ENCODE measurements around the gene MBLAC2.
A peak's percentile ranks its signal among the peaks of the same experiment; 100 is the strongest.

MBLAC2 gene

DNA sequence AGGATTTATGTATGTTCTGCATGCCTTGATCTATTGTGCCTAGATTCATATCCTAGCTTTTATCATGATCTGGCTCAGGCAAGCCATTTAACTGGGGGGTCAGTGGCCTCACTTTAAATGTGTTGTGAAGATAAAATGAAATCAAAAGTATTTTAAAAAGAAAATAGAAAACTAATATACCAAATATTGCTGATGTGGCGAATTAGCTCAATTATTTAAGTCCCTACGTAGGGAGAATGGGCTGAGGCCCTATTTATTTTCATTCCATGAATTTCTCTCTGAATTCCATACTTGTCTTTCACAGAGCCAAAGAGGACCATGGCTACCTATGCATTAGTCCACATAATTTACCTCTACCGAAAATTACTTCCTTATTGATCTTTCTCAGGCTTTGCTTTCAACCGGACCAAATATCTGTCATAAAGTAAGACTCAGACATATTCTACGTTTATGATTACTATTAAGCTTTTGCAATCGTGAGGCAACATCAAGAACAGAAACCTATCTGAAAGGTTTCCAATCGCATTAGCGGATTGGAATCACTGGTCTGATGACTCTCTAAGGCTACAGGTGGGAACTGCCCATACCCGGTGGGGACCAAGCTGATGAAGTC is 1.7 kb downstream of the MBLAC2 start:
- no peak for DNase-seq (ENCODE audit: low read depth in 1 of 2, low spot score in 1 of 2)

DNA sequence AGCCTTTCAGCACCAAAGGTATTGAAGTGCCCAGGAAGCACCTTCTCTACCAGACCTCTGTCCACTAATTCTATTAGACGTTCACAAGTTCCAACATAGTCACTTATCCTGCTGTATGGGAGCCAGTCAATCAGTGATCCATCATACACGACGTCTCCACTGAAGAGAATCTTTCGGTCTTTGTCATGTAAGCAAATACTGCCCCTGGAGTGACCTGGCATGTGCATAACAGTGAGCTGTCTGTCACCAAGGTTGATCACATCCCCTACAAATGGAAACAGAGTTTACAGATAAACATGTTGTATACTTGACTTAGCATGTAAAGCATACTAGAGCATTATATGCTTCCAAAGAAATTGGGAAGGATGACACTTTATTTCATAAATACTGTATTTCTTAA is 13.3 kb downstream of the MBLAC2 start:
- no peak for DNase-seq (ENCODE audit: low read depth in 1 of 2, low spot score in 1 of 2)

DNA sequence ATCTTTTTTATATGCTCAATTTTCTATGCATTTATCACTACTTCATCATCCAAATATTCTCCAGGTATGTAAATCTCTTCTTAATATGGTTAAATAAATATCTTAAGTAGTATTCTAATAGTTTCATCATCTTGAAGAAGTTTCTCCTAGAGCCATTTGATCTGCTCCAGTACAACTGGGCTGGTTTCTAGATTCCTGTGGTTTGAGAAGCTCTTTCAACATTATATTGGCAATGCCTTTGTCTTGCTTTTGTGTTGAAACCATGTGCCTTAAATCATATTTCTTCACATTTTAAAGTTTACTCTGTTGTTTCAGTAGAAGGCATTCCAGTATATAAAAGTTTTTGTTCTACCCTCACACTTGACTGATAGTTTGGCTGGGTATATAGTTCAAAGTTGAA is 27.6 kb downstream of the MBLAC2 start:
- DNase-seq (ENCODE audit: low read depth in 1 of 2, low spot score in 1 of 2): no peak

DNA sequence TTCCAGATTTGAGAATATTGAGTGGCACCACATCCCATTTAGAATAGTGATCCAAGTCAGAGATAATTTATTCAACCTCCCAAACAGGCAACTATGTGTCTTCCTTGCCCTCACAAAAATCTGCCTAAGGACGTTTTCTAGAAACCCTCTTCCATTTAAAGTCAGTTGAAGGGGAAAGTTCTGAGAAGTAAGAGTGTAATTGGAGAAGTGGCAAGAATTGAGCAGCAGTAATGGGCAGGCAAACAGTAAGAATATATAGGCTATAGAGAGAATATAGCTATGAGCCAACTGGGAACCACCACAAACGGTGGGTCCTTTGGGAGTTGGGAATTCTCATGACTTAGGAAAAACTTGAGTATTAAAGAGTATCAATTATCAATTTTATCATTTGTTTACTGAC is 33.9 kb downstream of the MBLAC2 start:
- DNase-seq (ENCODE audit: low read depth in 1 of 2, low spot score in 1 of 2): no peak

DNA sequence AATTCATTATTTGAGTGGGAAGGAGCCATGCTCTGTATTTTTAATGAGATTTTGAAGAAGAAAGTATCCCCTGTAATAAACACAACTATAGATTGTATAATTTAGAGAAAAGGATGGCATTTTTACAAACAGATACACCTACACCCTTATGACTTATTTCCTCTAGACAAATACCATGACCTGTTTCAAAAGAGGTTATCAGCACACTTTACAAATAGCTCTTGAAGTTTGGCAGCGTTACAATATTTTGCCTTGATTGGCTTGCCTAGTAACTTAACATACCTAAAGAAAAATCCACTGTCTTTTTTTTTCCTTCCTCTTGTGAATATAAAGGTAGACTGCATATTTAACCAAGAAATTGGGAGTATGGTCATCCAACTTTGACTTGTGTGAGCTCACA is 36.5 kb downstream of the MBLAC2 start:
- DNase-seq (ENCODE audit: low read depth in 1 of 2, low spot score in 1 of 2): no peak

DNA sequence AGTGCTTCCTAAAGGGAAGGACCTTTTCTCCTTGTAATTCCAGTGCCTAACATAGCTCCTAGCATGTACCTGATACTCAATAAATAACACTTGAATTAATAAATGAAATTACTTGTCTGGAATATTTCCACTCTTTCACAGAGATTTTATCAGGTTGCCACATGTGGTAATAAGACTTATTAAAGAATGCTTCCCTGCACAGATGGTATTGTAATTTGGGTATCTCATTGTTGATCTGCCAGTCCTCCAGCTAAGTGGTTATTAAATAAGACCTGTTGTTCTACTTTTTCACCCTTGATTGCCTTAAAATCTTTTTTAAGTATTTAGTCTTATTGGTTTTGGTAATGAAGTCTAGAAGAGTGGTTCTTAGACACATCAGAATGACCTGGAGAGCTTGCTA is 36.9 kb downstream of the MBLAC2 start:
- DNase-seq (ENCODE audit: low read depth in 1 of 2, low spot score in 1 of 2): no peak

DNA sequence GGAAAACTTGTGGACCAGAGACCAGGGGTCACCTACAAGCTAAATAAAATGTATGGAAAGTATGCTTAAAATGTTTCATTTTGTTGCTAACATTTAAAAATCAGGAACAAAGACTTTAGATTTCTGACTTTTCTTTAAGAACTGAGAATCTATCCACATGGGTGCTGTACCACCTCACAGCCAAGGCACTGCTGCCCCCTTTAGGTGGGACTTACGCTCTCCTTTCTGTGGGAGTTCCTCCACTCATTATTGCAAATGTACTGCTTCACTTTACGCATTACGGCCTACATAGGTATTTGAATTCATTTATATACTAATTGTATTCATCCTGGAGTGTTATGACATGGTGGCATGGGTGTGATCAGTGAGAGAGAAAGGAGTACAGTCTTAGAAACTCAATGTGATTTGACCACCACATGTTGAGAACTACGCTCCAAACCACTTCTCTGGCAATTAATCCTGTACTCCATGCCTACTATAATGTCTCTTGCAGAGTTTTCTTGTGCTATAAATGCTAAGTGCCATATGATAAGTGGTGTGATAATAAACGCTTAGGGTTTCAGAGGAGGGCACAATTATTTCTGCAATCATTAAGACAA is 40.4 kb downstream of the MBLAC2 start:
- peak in 1 of 2 donors; percentile 4 for DNase-seq (ENCODE audit: low read depth in 1 of 2, low spot score in 1 of 2)

DNA sequence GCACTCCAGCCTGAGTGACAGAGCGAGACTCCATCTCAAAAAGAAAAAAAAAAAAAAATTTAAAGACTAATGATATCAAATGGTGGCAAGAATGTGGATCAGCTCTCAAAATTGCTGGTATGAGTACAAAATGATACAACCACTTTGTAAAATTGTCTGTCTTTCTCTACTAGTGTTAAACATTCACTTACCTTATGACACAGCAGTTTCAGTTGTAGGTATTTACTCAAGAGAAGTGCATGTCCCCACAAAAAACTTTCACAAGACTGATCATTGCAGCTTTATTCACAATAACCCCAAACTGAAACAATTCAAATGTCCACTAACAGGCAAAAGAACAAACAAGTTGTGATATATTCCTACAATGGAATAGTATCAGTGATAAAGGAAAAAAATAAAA is 50.3 kb downstream of the MBLAC2 start:
- no peak for DNase-seq (ENCODE audit: low read depth in 1 of 2, low spot score in 1 of 2)

DNA sequence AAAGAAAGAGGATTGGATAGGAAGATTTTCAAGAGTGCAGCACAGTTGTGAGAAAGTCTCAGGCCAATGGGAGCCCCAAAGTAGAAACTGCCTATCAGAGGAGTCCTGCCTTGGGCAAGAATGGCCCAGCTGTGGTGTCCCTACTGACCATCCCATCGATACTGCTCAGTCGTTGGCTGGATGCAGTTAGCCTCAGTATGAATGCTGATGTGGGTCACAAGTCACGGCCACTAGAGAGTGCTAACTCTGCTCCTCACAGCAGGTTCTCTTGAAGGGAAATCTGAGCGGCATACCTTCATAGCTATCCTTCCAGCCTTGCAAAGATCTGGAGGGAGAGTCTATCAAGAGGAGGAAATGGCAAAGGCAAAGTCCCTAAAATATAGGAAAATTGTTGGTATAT is 53.4 kb downstream of the MBLAC2 start:
- DNase-seq (ENCODE audit: low read depth in 1 of 2, low spot score in 1 of 2): no peak

DNA sequence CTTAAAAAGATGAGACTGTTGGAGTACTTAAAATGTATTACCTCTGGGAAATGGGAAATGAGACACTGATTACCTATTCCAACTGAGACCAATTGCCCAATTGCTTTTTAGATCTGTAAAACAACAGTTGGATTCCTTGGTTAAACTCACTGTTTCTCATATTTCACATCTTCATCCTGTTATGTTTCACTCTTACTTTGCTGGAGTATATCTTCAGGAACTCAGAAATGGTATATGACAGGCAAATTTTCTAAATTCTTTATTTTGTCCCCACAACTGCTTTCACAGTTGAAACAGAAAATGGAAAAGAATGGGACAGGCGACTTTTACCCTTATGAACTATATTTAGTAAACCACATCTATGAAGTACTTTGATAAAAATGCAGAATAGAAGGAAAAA is 56.4 kb downstream of the MBLAC2 start:
- no peak for DNase-seq (ENCODE audit: low read depth in 1 of 2, low spot score in 1 of 2)

DNA sequence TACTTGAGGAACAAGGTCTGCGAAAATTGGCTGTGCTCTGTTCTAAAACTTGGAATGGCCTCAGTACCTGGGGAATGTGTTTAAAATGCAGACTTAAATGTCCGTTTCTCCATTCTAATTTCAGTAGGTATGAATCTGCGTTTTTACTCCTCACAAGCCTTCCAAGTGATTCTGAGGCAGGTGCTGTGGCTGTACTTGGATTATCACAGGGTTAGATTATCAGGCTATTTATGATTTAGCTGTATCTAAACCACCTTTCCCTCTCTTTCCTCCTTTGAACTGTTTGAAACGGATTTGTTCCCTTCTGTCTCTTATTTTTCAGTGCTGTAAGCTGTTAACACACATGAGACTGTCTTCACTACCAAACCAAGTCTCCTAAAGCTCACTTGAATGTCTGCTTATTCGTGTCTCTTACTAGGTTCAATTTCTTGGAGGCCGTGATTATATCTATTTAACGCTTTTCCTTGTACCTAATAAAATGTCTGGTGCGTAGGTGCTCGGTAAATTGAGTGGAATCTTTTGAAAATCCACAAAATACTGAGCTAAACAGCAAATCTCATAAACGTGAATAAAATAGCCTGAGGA is 64.3 kb downstream of the MBLAC2 start:
- no peak for DNase-seq (ENCODE audit: low read depth in 1 of 2, low spot score in 1 of 2)

DNA sequence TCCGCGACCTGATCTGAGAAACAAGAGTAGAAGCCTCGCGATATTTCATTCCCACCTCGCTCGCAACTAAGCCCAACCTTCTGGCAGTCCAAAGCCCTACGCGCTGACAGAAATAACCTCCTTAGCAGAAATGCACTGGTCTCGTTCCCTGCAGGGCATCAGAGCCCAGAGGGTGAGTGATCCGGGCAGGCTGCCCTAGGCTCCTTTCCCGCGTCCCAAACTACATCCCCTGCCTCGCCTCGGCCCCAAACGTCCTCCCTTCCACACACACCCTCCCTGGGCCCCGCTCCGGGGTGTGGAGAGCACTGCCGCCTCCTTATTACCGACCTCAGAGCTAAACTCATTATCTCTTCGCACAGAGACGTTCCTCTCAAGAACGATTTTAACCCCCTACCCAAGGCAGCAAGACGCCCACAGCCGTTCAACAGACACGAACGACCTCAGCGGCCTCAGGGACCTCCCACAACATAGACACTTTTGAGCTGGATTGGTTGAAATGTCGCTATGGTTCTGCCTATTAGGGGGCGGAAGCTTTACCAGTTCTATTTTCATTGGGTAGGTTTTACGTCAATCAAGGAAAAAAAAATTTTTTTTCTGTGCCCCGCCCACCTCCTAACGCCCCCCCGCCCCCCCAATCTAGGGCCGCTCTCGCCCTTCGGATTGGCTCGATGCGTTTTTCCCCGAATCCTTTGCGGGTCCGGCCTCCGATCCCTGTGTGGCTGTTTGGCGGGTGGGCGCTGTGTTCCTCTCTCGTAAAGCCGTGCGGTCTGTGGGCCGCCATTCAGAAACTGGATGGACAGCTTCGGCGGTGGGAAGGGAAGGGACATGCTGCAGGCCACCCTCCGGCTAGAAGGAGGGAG is 65.0 kb downstream of the MBLAC2 start, which contains the start of gene CETN3:
Gene CETN3 (minus strand): TSS at position 439 of the 860 bp plus-strand sequence. CDS start 95 bp downstream, at position 344.
- peak; percentile 78 to 82 for DNase-seq (ENCODE audit: low read depth in 1 of 2, low spot score in 1 of 2)

DNA sequence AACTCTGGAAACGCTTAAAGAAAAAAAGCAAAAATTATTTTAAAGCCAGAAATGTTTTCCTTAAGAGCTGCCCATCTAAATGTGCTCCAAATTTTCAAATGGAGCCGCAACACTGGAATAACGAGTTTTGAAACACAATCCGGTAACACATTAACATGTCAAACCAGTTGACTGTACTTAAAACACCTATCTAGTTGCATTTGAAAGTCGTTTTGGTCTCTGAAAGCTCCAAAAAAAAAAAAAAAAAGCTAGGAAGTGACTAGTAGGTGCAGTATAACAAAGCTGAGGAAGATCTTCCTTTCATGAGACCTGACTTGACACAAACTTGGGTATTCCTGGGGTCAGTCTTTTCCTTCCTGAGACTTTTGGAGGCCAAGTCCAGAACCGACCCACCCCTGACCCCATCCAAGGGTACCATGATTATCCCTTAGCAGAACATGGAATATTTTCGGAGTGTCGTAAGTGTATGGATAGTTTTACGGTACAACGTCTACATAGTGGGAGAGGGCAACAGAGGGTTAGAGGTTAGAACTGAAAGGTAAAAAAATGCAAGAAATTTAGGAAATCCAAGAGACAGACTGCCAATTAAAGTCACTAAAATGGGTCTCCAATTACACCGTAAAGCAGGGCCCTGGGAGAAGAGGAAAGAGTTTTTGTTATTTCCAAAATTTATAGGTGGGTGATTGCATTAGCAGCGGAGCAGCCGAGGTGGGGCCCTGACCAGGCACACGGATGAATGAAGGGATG is 65.8 kb downstream of the MBLAC2 start:
- no peak for DNase-seq (ENCODE audit: low read depth in 1 of 2, low spot score in 1 of 2)
